A673 (cell line): Measurements from ENCODE around the gene DIAPH1.

Experiments used
- CTCF ChIP-seq: fragments of 300-800, 200-600 bp; sonication (generic); conservative IDR thresholded peaks from 2 replicates; pipeline ENCODE4 v1.5.1; 2017; ENCODE audit warnings: low read depth, mild to moderate bottlenecking, antibody characterized with exemption, low read length, moderate library complexity, mixed read lengths
- EZH2 ChIP-seq: fragments of 200-600 bp; sonication (generic); IDR thresholded peaks from 2 replicates; pipeline ENCODE4 v1.6.1; 2017; ENCODE audit warnings: borderline replicate concordance, low read depth, mild to moderate bottlenecking, mixed read lengths, antibody characterized with exemption, low read length; ENCODE audit not compliant: poor library complexity, severe bottlenecking

- TF ChIP-seq CTCF (no peak), EZH2 (no peak)
Measured at GRCh38 chr5:141615991-141616720, 2.6 kb downstream of the DIAPH1 start.
